GM19351 (cell line): Measurements from ENCODE around the gene RASA3.
"Not testable (repeated sequence)": the region's sequence is repeated elsewhere in the genome, so short reads cannot be mapped to it uniquely, and the experiment has no call there.

Source experiments
- ATAC-seq: cut with Tn5 transposase; IDR thresholded peaks from one replicate; pipeline ENCODE4 v1.9.1; 2021; ENCODE audit warnings: mild to moderate bottlenecking, moderate library complexity; ENCODE audit not compliant: unreplicated experiment

The RASA3 gene

DNA sequence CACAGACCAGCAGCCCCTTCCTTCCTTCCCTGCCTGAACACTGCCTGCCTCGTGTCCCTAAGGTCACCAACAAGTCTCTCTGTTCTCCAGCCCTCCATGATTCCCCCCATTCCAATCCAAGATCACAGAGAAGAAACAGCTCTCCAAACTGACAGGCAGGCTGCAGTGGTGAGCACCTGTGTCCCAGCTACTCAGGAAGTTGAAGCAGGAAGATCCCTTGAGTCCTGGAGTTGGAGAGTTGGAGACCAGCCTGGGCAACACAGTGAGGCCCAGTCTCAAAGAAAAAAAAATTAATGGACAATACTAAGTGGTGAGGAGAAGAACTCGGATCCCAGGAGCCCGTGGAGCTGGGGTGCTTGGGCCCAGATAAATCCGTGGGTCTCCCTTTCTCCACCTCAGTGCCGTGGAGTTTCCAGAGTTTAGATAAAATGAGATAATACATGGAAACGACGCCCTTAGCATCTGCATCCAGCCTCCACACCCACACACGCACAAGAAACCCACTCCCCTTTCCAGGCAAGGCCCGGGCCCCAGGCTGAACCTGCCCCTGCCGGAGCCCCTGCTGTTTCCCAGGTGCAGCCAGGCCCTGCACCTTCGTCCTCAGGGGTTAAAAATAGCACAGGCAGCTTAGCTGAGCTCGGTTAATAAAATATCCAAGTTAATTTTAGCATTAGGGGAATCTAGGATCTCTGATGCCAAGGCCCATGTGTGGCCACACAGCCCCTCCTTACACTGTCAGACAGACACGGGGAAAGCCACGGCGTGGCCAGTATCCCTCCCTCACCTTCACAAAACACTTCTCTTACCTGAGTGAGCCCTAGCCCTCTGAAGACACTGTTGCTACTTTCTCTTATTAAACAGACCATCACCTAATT is 4.7 kb downstream of the RASA3 start:
- no peak for ATAC-seq

- no peak for ATAC-seq
Observed at GRCh38 chr13:114126789-114127472, 5.5 kb downstream of the RASA3 start.

DNA sequence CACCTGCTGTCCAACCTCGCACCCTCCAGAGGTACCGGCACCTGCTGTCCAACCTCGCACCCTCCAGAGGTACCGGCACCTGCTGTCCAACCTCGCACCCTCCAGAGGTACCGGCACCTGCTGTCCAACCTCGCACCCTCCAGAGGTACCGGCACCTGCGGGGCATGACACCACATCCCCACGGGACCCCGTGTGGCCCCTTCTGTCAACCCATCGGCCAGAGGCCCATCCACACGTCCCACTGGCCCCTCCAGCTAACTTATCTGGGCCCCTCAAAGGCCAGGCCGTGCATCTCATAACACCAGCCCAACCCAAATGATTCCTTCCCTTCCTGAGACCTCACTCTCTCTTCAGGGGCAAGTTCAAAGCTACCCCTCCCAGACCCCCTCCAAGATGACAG is 6.3 kb downstream of the RASA3 start:
- not testable (repeated sequence) for ATAC-seq

DNA sequence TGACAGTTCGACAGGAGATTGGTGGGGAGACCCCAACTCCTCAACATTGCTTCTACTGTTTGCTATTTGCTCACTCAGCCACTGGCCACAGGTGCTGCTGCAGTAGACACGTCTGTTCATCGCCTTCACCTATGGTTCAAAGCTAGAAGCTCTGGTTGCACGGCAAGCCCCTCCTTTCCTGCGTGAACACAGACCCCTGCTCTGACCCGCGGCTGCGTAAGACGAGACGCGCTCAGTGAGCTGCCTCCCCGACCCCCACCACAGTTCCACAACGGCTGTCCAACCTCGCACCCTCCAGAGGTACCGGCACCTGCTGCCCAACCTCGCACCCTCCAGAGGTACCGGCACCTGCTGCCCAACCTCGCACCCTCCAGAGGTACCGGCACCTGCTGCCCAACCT is 6.8 kb downstream of the RASA3 start:
- no peak for ATAC-seq

- no peak for ATAC-seq
Observed at GRCh38 chr13:114124921-114125320, 7.5 kb downstream of the RASA3 start.

DNA sequence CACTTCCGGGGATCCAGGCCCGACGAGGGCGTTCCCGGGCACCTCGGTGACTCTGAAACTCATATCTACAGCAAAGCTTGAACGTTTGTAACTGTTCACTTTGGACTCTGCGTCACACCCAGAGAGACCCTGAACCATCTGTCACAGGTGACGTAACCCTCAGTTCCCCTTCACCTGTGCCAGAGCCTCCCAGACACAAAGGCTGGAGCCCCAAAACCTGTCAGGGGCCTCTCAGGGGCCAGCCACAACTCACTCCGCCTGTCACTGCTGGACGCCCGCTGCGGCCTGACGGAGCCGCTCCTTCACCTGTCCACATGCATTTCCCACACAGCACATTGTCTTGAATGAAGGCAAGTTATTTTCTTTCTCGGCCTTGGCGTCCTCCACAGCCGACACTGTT is 8.0 kb downstream of the RASA3 start:
- ATAC-seq = no peak

GRCh38 chr13:114123876-114124275 is 8.5 kb downstream of the RASA3 start:
- no peak for ATAC-seq

GRCh38 chr13:114123448-114123847 is 9.0 kb downstream of the RASA3 start:
- ATAC-seq = no peak

GRCh38 chr13:114122591-114123211 is 9.7 kb downstream of the RASA3 start:
- ATAC-seq = no peak

GRCh38 chr13:114122127-114122511 is 10.3 kb downstream of the RASA3 start:
- ATAC-seq = no peak

GRCh38 chr13:114121496-114122126 is 10.8 kb downstream of the RASA3 start:
- no peak for ATAC-seq

- no peak for ATAC-seq
Observed at GRCh38 chr13:114121031-114121430, 11.4 kb downstream of the RASA3 start.

DNA sequence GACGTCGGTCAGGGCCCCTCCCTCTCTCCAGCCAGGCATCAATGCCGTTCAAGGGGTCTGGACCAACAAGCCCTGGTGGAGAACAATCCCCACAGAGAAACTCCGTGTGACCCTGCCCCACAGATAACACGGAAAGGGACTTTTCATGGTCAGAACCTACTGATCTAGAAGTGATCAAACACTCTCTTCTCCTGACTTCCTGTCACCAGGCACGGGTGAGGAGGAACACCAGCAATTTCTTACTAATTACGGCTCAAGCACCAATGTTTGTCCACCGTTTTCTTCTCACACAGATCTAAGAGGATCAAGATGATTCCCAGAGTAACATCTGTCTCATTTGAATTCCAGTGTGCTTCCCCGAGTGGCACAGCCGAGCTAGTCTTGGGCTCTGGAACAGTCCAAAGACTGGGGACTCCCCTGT is 11.8 kb downstream of the RASA3 start:
- ATAC-seq = no peak

- no peak for ATAC-seq
Observed at GRCh38 chr13:114119196-114119595, 13.2 kb downstream of the RASA3 start.

GRCh38 chr13:114118511-114119123 is 13.8 kb downstream of the RASA3 start:
- no peak for ATAC-seq

DNA sequence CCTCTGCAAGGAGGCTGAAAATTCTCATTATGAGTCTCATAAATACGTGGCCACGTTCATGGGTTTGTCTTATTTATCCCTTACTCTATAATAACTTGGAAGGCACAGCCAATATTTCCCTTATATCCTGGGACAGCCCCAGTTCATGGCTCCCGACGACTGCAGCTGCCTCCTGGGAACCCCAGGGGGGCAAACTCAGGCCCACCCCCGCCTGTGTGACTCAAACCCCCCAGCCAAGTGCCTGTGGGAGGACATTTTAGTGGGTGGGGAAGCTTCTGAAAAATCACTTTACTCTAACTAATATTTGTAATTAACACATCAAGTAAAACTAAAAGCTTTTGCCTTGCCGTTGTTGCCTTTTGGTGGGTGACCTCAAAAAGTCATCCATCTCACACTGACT is 14.3 kb downstream of the RASA3 start:
- ATAC-seq = no peak

DNA sequence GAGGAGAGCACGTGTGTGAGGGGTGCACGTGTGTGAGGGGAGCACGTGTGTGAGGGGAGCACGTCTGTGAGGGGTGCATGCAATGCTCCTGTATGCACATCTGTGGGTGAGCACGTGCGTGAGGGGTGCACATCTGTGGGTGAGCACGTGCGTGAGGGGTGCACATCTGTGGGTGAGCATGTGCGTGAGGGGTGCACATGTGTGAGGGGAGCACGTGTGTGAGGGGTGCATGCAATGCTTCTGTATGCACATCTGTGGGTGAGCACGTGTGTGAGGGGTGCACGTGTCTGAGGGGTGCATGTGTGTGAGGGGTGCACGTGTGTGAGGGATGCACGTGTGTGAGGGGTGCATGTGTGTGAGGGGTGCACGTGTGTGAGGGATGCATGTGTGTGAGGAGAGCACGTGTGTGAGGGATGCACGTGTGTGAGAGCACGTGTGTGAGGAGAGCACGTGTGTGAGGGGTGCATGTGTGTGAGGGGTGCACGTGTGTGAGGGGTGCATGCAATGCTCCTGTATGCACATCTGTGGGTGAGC is 15.0 kb downstream of the RASA3 start:
- ATAC-seq = not testable (repeated sequence)

DNA sequence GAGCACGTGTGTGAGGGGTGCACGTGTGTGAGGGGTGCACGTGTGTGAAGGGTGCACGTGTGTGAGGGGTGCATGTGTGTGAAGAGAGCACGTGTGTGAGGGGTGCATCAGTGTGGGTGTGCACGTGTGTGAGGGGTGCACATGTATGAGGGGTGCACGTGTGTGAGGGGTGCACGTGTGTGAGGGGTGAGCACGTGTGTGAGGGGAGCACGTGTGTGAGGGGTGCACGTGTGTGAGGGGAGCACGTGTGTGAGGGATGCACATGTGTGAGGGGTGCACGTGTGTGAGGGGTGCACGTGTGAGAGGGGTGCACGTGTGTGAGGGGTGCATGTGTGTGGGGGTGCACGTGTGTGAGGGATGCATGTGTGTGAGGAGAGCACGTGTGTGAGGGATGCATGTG is 15.7 kb downstream of the RASA3 start:
- ATAC-seq = no peak

- ATAC-seq = no peak
Observed at GRCh38 chr13:114115796-114116195, 16.6 kb downstream of the RASA3 start.

- no peak for ATAC-seq
Observed at GRCh38 chr13:114115191-114115671, 17.2 kb downstream of the RASA3 start.
